HG03521 (cell line): Measurements from ENCODE around the gene ZNF616.
"Not testable (repeated sequence)": the region's sequence is repeated elsewhere in the genome, so short reads cannot be mapped to it uniquely, and the experiment has no call there.

Source experiments
- ATAC-seq: cut with Tn5 transposase; IDR thresholded peaks from one replicate; pipeline ENCODE4 v1.9.1; 2021; ENCODE audit warnings: mild to moderate bottlenecking, moderate library complexity; ENCODE audit not compliant: unreplicated experiment

Gene ZNF616

GRCh38 chr19:52112624-52113023, 27.1 kb downstream of the ZNF616 start:
- ATAC-seq: no peak

DNA sequence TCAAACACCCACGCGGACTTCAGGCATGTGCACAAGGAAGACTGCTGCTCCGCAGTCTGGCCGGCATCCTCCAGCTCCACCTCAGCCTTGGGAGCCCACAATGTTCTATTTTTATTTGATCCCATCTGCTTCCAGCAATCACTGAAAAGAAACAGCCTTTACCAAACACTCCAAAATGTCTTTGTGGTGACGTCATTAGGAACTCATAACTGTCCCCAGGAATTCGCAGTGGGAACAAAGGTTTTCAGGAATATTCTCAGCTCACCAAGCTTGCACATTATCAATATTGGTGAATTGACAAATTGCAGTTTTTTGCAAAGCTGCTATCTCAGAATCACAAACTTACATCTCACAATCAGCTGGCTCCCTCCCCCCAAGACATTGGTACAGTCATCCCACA, 29.0 kb downstream of the ZNF616 start:
- no peak for ATAC-seq

- no peak for ATAC-seq
These were observed 37.0 kb downstream of the ZNF616 start for GRCh38 chr19:52102782-52103181.

GRCh38 chr19:52101866-52102562, 37.7 kb downstream of the ZNF616 start:
- no peak for ATAC-seq

DNA sequence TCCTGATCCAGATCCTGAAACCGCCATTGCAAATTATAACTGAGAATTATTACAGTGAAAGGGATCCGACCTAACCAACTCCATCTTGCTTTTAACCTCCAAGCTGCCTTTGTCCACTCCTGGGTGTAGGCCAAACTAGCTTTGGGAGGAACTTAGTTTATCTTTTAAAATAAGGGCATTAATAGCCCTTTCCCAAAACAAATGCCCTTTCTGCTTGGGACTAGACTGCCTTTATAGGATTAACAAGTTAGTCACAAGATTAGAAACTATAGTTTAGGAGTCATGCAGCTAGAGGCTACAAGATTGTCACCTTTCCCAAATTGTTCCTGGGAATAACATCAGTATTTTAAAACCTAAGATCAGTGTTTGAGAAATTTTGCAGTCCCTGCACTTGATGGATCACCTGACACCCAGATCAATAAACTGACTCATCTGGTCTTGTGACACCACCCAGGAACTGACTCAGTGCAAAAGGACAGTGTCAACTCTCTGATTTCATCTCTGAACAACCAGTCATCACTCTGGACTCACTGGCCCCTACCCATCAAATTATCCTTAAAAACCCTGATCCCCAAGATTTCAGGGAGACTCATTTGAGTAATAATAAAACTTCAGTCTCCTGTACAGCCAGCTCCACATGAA, 40.1 kb downstream of the ZNF616 start:
- no peak for ATAC-seq

DNA sequence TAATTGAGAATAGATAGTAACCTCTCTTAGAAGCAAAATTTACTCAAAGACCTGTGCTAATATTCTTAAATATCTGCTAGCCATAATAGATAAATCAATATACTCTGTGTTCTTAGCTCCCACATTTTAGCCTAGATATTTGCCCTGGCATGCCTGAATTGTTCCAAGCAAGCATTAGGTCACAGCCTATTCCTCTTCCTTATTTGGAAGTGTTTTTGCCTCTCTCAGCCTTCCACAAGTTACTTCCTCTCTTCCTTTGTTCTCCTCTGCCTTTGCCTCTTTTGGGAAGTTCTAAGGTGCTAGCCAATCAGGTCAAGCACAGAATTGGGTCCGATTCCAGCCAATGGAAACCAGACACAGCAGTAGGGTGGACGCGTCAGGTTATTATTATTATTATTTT, 43.3 kb downstream of the ZNF616 start:
- ATAC-seq: not testable (repeated sequence)

DNA sequence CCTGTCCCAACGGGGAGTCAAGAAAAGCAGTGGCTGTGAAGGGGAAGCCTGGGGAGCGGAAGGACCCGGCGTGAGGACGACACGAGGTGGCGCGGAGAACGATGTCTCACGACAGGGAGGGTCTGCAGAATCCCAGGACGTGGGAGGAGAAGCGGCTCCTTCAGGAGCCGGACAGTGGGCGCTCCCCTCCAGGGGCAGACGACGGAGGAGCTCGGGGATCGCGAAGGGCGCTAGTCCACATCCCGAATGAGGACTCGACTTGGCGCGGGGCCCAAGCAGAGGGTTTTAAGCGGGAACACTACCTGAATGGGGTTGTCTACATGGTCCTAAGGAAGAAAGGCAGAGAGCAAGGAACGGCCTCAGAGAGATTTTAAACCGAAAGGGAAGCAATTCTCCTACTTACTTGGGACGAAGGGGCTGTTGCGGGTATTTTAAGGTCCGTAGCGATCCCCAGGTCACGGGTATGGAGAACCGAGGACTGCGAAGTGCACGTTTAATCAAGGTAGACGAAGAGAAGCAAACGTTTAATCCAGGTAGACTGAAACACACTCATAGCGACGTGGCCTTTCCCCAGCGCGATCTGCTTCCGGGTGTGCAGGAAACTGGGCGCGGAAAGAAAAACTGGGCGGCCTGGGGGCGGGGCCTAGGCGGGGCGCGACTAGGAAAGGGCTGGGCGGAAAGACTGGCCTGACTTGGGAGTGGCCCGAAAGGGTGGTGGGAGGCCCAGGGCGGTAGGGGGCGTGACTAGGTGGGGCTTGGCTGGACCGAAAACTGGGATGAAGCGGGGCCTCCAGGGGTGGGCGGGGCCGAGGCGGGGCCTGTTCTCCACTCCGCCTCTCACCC, 44.3 kb downstream of the ZNF616 start, which contains the start of gene ZNF841:
ZNF841 (minus strand) TSS at position 594 of the 843 bp plus-strand sequence. CDS start 10,964 bp downstream, outside the sequence.
- peak; percentile 96 for ATAC-seq

GRCh38 chr19:52094526-52095130, 45.1 kb downstream of the ZNF616 start:
- ATAC-seq: no peak

- ATAC-seq: no peak
These were observed 53.3 kb downstream of the ZNF616 start for GRCh38 chr19:52086481-52086880.

- no peak for ATAC-seq
These were observed 69.2 kb downstream of the ZNF616 start for GRCh38 chr19:52070496-52070895.

- ATAC-seq: no peak
These were observed 70.1 kb downstream of the ZNF616 start for GRCh38 chr19:52069653-52070052.

GRCh38 chr19:52066258-52066863, 73.4 kb downstream of the ZNF616 start:
- ATAC-seq: no peak

- no peak for ATAC-seq
These were observed 74.3 kb downstream of the ZNF616 start for GRCh38 chr19:52065399-52065798.
